ENCODE results near the gene KRT73. TPM values are rescaled to one million over a fixed set of nuclear protein-coding genes. Genes with fewer than 3 reads are reported as not detected.

The KRT73 gene
- total RNA-seq, 1 experiment from 2014 or later, result not detected

GRCh38 chr12:52631264-52631663 lies 12.9 kb upstream of the KRT73 start:
- no peaks in the 10 kb centered on the region for H3K9me3 Mint-ChIP-seq
- no peak overlapping the region for H3K27ac Mint-ChIP-seq
- H3K27me3 Mint-ChIP-seq (ENCODE audit: low read depth), result no peaks in the 10 kb centered on the region
- H3K4me3 Mint-ChIP-seq, result no peak overlapping the region
- ChIA-PET POLR2A (no interaction called here), CTCF (no interaction called here)
- H3K4me1 Mint-ChIP-seq, result peaks cover 6% of the 10 kb centered on the region
- no peak for DNase-seq (ENCODE audit: low spot score)
- ATAC-seq, result no peak
- H3K36me3 Mint-ChIP-seq, result no peaks in the 10 kb centered on the region
- no peak for TF ChIP-seq EMX1 (CRISPR knock-in tag; IDR thresholded peaks at IDR 0.05)
- TF ChIP-seq GABPB1 (CRISPR knock-in tag; IDR thresholded peaks at IDR 0.05), result no peak
- no peak for TF ChIP-seq ZNF671 (CRISPR knock-in tag; IDR thresholded peaks at IDR 0.05)
- no peak for TF ChIP-seq E2F5 (CRISPR knock-in tag; IDR thresholded peaks at IDR 0.05)
- TF ChIP-seq TCF7 (CRISPR knock-in tag; IDR thresholded peaks at IDR 0.05; ENCODE audit: low read depth), result no peak
- TF ChIP-seq E2F4 (CRISPR knock-in tag; IDR thresholded peaks at IDR 0.05; ENCODE audit: borderline replicate concordance, low read depth), result no peak
- TF ChIP-seq ESRRA (CRISPR knock-in tag; IDR thresholded peaks at IDR 0.05; ENCODE audit: borderline replicate concordance), result no peak
- no peak for TF ChIP-seq JAZF1 (CRISPR knock-in tag; IDR thresholded peaks at IDR 0.05)
- no peak for TF ChIP-seq E2F1 (CRISPR knock-in tag; IDR thresholded peaks at IDR 0.05)
- TF ChIP-seq ETV6 (CRISPR knock-in tag; IDR thresholded peaks at IDR 0.05), result no peak
- no peak for TF ChIP-seq ARID4B (CRISPR knock-in tag; IDR thresholded peaks at IDR 0.05; ENCODE audit: borderline replicate concordance)
- no peak for TF ChIP-seq NR3C1 (CRISPR knock-in tag; conservative IDR thresholded peaks at IDR 0.05; ENCODE audit: low read depth)
- no peak for TF ChIP-seq ATF1 (CRISPR knock-in tag; IDR thresholded peaks at IDR 0.05)
- no peak for TF ChIP-seq JUN (CRISPR knock-in tag; IDR thresholded peaks at IDR 0.05)

- POLR2A ChIA-PET, result no interaction called here
- ATAC-seq (no peak), DNase-seq (ENCODE audit: low spot score) (no peak)
- CTCF ChIA-PET, result no interaction called here
- Mint-ChIP-seq H3K36me3 (no peaks in the 10 kb centered on the region), H3K4me3 (no peak overlapping the region), H3K27ac (no peak overlapping the region), H3K9me3 (no peaks in the 10 kb centered on the region), H3K27me3 (ENCODE audit: low read depth) (no peaks in the 10 kb centered on the region), H3K4me1 (peaks cover 6% of the 10 kb centered on the region)
- TF ChIP-seq HMGA2 (CRISPR knock-in tag; IDR thresholded peaks at IDR 0.05) (no peak), PRRX2 (CRISPR knock-in tag; IDR thresholded peaks at IDR 0.05) (no peak)
- TF ChIP-seq, protein P1, sequence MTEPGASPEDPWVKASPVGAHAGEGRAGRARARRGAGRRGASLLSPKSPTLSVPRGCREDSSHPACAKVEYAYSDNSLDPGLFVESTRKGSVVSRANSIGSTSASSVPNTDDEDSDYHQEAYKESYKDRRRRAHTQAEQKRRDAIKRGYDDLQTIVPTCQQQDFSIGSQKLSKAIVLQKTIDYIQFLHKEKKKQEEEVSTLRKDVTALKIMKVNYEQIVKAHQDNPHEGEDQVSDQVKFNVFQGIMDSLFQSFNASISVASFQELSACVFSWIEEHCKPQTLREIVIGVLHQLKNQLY (CRISPR knock-in tag; IDR thresholded peaks at IDR 0.05), result no peak
Measured at GRCh38 chr12:52630599-52631200, 12.3 kb upstream of the KRT73 start.
